Measurements from ENCODE around the gene STAC3.

GRCh38 chr12:57214398-57214781 is 36.6 kb downstream of the STAC3 start:
- TF ChIP-seq CTCF (IDR thresholded peaks at IDR 0.05), result peak; percentile 55 to 77 (median 63)
- no peak for TF ChIP-seq POLR2A (IDR thresholded peaks at IDR 0.05)
